GM12891 (cell line): ENCODE results near the gene ATRNL1.

Experiments
- DNase-seq: peaks from one replicate; pipeline ENCODE4 v3.0.0; 2011; ENCODE audit warnings: low spot score; ENCODE audit not compliant: insufficient read length
- FAIRE-seq: peaks from 2 replicates; lab custom pipeline; 2011; peaks lifted over from hg19 to GRCh38; lab: Jason Lieb, UNC
- PAX5 ChIP-seq: IDR thresholded peaks from 2 replicates; pipeline ENCODE4 v1.6.1; 2011; ENCODE audit warnings: low read length, moderate library complexity, mild to moderate bottlenecking; ENCODE audit not compliant: insufficient read depth, severe bottlenecking
- POLR2A ChIP-seq: IDR thresholded peaks from 2 replicates; pipeline ENCODE4 v1.6.1; 2011; ENCODE audit warnings: low read depth, low read length, control low read depth
- POLR2AphosphoS5 ChIP-seq: IDR thresholded peaks from 2 replicates; pipeline ENCODE4 v1.6.1; 2011; ENCODE audit warnings: low read depth, low read length, control low read depth
- POU2F2 ChIP-seq: IDR thresholded peaks from 2 replicates; pipeline ENCODE4 v1.6.1; 2011; ENCODE audit warnings: low read depth, mild to moderate bottlenecking, control low read depth, low read length, moderate library complexity
- SPI1 ChIP-seq: IDR thresholded peaks from 2 replicates; pipeline ENCODE4 v1.6.1; 2011; ENCODE audit warnings: low read depth, low read length, control low read depth
- TAF1 ChIP-seq: IDR thresholded peaks from 2 replicates; pipeline ENCODE4 v1.6.1; 2011; ENCODE audit warnings: low read depth, low read length, control low read depth

The ATRNL1 gene

GRCh38 chr10:115949282-115949844 is 856.2 kb downstream of the ATRNL1 start:
- no peak for DNase-seq
- no peak for TF ChIP-seq POU2F2
- no peak for TF ChIP-seq PAX5
- TF ChIP-seq SPI1, result no peak
- TF ChIP-seq POLR2A, result no peak
- no peak for TF ChIP-seq TAF1
- TF ChIP-seq POLR2AphosphoS5, result no peak
- FAIRE-seq, result no peak

- no peak for DNase-seq
- TF ChIP-seq POLR2AphosphoS5 (no peak), POLR2A (no peak), TAF1 (no peak), PAX5 (no peak), SPI1 (no peak), POU2F2 (no peak)
- no peak for FAIRE-seq
These were observed 857.2 kb downstream of the ATRNL1 start for GRCh38 chr10:115950320-115950719.

GRCh38 chr10:115951242-115951641 is 858.1 kb downstream of the ATRNL1 start:
- TF ChIP-seq TAF1 (no peak), POLR2A (no peak), SPI1 (no peak), POLR2AphosphoS5 (no peak), POU2F2 (no peak), PAX5 (no peak)
- no peak for DNase-seq
- FAIRE-seq, result no peak

- DNase-seq (no peak), FAIRE-seq (no peak)
- TF ChIP-seq PAX5, result no peak
- TF ChIP-seq TAF1, result no peak
- TF ChIP-seq POLR2A, result no peak
- no peak for TF ChIP-seq SPI1
- TF ChIP-seq POLR2AphosphoS5, result no peak
- no peak for TF ChIP-seq POU2F2
These were observed 860.1 kb downstream of the ATRNL1 start for GRCh38 chr10:115953281-115953680.

GRCh38 chr10:115953968-115954367 is 860.8 kb downstream of the ATRNL1 start:
- DNase-seq (no peak), FAIRE-seq (no peak)
- TF ChIP-seq TAF1 (no peak), POLR2AphosphoS5 (no peak)

- TF ChIP-seq TAF1, result no peak
- TF ChIP-seq POLR2AphosphoS5, result no peak
- TF ChIP-seq POLR2A, result no peak
- TF ChIP-seq PAX5, result no peak
- no peak for TF ChIP-seq POU2F2
- no peak for TF ChIP-seq SPI1
- DNase-seq, result no peak
- FAIRE-seq, result no peak
These were observed 863.3 kb downstream of the ATRNL1 start for GRCh38 chr10:115956225-115957011.

GRCh38 chr10:115957012-115957399 is 863.8 kb downstream of the ATRNL1 start:
- TF ChIP-seq POU2F2 (no peak), PAX5 (no peak), POLR2A (no peak)
- DNase-seq (no peak), FAIRE-seq (no peak)

- DNase-seq (no peak), FAIRE-seq (no peak)
- TF ChIP-seq PAX5 (no peak), POLR2A (no peak), POLR2AphosphoS5 (no peak), SPI1 (no peak), TAF1 (no peak), POU2F2 (no peak)
These were observed 864.7 kb downstream of the ATRNL1 start for GRCh38 chr10:115957786-115958442.

- no peak for TF ChIP-seq SPI1
- TF ChIP-seq POLR2A, result no peak
- TF ChIP-seq POU2F2, result no peak
- no peak for TF ChIP-seq POLR2AphosphoS5
- TF ChIP-seq PAX5, result no peak
- TF ChIP-seq TAF1, result no peak
- no peak for FAIRE-seq
- no peak for DNase-seq
These were observed 870.7 kb downstream of the ATRNL1 start for GRCh38 chr10:115963848-115964247.
